NCI-H526 treated with DMSO at 0.1 percent for 48 hours (cell line): ENCODE measurements around the gene FOXP3.

Experiments used
- DNase-seq: peaks from one replicate; lab custom pipeline; 2025; lab: John Stamatoyannopoulos, UW

Gene FOXP3

DNA sequence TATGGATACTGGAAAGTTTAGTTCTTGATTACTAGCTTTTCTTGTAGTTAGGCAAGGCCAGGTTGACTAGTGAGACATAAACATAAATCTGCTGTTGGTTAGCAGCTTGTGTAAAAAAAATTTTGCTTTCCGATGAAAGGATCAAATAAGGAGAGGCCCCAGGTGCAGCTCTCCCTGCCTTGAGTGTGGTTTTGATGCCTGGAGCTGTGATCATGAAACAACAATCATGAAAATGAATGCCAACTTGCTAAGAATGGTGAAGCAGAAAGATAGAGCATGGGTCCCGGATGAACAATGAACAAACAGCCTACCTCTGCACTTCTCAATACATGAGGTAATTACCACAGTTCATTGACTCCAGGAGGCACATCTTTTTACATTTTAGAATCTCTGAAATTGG, 50.1 kb downstream of the FOXP3 start:
- DNase-seq: no peak

DNA sequence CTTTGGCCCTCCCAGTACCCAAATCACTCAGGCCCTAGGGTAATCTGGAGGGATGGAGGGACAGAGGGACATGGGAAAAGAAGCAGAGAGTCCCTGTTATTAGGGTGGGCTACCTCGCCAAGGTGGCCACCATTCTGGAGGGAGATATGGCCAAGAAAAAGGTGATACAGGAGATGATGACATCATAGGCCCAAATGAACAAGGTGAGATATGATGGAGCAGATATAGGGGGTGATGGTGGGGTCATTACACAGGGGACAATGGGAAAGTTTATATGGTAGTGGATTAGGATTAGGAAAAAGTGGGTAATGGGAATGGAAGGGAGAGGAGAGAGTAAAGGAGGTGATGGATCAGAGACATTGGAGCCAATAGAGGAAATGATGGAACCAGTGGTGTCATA, 51.6 kb downstream of the FOXP3 start:
- DNase-seq: no peak

DNA sequence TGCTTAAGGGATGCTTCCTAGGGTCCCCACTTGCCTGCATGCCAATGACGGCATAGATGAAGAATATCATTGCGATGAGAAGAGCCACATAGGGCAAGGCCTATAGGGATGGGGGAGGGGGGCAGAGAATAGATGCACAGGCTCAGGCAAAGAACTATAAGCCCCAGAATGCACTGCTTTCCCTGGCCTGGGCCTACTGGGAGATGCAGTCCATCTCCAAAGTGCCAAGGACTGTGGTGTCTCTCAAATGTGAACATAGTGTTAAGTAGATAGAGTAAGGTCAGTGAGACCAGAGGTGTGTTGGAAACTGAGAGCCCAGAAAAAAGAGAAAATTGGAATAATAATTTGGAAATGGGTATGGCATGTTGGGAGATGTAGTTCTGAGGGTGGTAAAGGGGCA, 52.3 kb downstream of the FOXP3 start:
- DNase-seq: no peak

GRCh38 chrX:49211074-49211473, 53.4 kb downstream of the FOXP3 start:
- DNase-seq: no peak

- no peak for DNase-seq
Observed at GRCh38 chrX:49210406-49210805, 54.1 kb downstream of the FOXP3 start.

DNA sequence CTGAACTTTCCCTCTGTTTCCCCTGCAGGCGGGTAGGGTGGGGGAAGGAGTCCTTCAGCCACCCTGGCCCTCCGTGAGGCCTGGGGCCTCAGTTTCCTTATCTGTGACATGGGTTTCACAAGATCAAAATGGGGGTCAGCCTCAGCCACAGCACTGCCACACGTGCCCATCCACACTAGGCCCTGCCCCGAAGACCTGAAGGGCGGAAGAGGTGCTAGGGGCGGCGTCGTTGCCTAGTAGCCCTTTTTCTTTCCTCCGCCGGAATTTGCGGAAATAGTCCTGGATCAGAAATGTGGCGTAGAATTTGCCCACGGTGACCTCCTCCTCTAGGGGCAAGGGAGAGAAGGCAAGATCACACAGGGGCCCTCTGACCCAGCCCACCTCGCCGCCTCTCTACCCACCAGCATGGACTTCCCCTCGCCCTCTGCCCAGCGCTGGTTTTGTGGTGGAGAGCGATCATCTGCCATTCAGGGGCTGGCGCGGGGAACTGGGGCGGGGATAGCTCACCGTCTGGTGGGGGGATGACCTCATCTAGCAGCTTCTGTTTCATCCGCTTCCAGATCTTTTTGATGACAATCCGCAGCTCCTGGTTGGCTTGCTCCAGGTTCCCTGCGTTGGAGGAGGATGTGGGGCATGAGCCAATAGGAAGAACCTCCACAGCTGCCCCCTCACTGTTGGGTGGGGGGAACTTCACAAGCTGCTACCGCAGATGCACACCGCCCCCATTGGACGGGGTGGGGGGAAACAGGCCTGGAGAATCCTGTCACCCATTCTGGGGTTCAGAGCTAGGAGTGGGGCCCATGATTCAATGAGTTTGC, 54.9 kb downstream of the FOXP3 start:
- DNase-seq: no peak

- no peak for DNase-seq
Observed at GRCh38 chrX:49208399-49208798, 56.1 kb downstream of the FOXP3 start.

GRCh38 chrX:49206543-49206942, 58.0 kb downstream of the FOXP3 start:
- no peak for DNase-seq

GRCh38 chrX:49205443-49205842, 59.1 kb downstream of the FOXP3 start:
- no peak for DNase-seq

DNA sequence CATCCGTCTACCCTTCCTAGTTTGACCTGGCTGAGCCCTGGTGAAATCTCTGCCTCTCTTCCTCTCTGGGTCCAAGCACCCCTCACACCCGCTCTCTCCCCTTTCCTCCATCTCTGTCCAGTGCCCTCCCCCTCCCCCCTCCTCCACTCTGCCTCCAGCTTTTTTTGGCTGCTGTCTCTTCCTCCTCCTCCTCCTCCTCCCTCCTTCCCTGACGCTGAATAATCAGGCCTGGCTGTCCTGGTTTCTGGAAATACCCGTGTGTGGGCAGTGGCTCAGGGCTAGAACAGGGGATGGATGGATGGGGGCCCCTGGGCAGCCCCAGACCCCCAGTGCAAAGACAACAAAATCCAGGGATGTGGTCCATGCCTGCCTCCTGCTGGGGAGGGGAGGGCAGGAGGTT, 59.8 kb downstream of the FOXP3 start:
- no peak for DNase-seq

DNA sequence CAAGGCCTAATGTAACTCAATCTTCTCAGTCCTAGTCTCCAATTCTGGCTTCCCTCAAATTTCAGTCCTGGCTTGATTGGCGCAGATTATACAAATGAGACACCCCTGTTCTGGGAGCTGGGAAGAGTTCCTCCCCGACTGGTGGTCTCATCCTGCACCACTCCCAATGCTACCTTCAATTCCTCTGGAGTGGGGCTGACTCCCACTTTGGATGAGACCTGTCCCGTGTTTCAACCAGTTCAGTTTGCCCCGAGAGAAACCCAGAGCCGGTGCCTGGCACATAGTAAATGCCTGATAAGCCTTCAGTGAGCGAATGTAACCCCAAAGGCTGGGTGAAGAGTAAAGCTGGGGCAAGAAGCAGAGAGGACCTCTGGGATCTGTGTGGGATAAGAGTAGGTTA, 60.5 kb downstream of the FOXP3 start:
- no peak for DNase-seq

DNA sequence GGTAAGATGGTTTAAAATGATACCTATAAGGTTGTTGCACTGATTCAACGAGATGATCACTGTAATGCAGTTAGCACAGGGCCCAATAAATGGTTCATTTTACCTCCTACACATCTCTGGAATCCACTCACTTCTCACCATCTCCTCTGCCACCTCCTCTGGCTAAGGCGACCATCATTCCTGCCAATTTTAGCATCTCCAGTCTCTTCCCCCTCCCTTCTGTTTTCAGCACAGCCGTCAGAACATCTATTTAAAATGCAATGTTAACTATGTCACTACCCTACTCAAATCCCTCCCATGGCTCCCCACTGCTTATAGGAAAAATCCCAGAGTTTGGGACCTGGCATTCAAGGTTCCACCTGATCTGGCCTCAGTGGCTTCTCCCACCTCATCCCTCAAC, 61.0 kb downstream of the FOXP3 start:
- DNase-seq: no peak

DNA sequence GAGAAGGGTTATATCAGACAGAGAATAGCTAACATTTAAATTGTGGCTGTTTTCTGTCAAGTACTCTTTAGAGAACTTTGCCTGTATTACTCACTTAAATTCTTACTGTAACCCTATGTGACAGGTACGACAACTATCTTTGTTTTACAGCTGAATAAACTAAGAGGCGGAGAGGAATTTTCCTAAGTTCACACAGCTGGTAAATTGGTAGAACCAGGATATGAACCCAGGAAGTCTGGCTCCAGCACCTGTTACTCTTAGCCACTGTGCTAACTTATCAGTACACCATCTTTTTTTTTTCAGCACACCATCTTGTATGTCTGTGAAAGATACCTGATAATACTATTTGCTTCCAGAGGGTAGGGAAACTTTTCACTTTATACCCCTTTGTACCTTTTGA, 62.5 kb downstream of the FOXP3 start:
- DNase-seq: peak; percentile 74
